Left forelimb (tissue), 1 donor: ENCODE results near the gene NIT1.
"Not testable (repeated sequence)": the region's sequence is repeated elsewhere in the genome, so short reads cannot be mapped to it uniquely, and the experiment has no call there.

Source experiments
- DNase-seq: peaks from one replicate; pipeline ENCODE4 v3.0.0-alpha.2; 2018; ENCODE audit warnings: low spot score

NIT1 gene

DNA sequence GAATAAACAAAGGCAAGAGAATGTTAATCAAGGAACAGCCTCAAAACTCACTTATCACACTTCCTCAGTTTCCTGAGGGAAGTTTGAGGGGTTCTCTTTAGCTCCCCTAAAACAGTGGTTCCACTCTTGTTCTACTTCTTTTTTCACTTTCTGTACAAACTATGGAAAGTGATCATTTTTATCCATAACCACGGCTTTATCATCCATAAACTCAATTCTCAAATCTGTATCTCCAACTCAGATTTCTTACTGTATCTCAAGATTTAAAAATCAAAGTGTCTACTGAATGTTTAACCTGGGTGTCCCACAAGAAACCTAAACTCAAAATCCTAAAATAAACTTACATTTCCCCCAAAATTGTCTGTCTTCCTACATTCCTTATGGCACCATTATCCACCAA, 4.0 kb upstream of the NIT1 start:
- no peak for DNase-seq

DNA sequence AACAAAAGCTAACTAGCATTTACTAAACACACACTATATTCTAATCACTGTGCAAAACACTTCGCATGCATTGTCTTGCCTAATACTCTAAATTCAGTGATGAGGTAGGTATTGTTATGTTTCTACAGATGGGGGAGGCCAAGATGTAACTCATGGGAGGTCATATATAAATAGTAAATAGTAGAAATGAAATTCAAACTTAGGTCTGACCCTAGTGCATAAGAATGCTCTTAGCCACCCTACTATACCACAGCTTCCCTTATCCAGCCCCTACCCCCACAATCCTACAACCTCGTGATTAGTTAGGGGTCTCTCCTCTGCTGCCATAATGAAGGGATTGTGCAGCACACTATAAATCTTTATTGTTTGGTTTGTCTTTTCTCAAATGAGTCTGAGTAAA, 3.3 kb upstream of the NIT1 start:
- DNase-seq, result no peak

DNA sequence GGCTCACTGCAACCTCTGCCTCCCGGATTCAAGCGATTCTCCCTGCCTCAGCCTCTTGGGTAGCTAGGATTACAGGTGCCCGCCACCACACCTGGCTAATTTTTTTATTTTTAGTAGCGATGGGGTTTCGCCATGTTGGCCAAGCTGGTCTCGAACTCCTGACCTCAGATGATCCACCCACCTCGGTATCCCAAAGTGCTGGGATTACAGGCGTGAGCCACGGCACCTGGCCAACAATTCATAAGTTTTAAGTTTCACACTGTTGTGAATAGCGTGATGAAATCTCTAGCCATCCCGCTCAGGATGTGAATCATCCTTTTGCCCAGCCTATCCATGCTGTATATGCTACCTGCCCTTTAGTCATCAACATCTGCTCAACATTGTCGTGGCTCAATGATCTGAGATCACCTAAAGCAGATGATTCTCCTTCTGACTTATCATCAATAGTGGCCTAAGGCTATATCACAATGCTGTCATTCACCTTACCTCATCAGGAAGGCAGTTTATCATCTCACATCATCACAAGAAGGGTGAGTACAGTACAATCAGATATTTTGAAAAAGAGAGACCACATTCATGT, 2.7 kb upstream of the NIT1 start:
- no peak for DNase-seq

GRCh38 chr1:161115961-161116360, 1.9 kb upstream of the NIT1 start:
- DNase-seq, result not testable (repeated sequence)

DNA sequence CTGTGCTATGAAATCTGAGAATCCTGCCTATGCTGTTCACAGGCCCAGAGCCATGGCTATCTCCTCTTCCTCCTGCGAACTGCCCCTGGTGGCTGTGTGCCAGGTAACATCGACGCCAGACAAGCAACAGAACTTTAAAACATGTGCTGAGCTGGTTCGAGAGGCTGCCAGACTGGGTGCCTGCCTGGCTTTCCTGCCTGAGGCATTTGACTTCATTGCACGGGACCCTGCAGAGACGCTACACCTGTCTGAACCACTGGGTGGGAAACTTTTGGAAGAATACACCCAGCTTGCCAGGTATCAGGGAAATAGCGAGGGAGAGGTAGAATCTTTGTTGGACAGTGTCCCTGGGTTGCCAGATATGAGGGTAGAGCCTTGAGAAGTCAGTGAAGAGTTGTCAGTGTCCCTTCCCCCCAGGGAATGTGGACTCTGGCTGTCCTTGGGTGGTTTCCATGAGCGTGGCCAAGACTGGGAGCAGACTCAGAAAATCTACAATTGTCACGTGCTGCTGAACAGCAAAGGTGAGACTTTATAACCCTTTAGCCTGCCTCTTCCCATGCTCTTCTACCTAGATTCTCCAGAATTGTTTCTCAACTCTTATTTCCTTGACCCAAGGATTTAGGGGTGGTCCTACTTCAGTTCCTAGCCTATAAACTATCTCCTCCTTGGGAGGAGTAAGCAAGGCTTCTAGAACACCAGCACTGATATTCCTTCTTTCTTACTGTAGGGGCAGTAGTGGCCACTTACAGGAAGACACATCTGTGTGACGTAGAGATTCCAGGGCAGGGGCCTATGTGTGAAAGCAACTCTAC, 1.4 kb downstream of the NIT1 start:
- DNase-seq, result no peak

DNA sequence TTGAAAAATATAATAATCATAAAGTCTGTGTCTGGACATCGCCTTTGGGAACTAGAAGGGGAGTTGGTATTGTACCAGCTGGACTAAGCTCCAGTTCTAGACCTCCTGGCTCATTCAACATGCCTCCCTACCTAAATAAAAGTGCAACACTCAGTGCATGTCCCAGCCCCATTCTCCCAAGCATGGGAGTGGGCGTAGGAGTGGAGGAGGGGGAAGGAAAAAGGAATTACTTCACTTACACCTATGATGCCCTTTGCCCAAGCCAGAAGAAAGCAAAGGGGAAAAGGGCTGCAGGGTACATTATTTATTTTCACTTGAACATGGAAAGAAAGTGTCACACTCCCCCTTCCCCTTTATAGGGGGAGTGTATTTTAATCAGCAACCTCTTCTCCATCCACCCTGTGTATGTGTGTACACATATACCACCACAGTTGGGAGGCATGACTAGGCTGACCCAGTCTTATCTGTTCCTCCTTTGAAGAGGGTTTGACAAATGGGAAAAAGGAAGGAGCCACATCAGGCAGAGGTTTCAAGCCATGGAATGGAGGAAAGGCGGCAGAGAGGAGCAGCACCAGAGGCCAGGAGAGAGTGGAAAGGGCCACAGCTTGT, 3.2 kb downstream of the NIT1 start:
- no peak for DNase-seq

- DNase-seq, result no peak
These were observed 3.9 kb downstream of the NIT1 start for GRCh38 chr1:161121834-161122233.

DNA sequence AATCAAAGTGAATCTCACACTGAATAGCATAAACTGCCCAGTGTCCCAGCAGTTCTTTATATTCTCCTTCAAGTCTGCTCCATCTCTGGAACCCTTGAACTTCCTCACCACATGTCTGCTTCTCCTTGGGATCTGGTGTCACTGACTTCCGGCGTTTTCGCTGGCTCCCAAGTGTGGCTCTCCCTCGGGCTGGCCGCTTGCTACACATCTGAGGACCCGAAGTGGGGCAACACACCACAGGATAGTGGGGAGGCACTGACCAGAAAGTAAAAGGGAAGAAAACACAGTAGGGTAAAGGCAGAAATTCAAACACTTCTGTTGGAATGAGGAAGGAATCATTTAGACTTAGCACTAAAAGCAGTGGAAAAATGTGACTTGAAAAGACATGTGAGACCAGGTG, 5.1 kb downstream of the NIT1 start:
- DNase-seq, result no peak

GRCh38 chr1:161127649-161128048, 9.7 kb downstream of the NIT1 start:
- DNase-seq, result no peak

- no peak for DNase-seq
These were observed 10.9 kb downstream of the NIT1 start for GRCh38 chr1:161128591-161129420.

- DNase-seq, result no peak
These were observed 12.4 kb downstream of the NIT1 start for GRCh38 chr1:161130266-161130665.

GRCh38 chr1:161131523-161132409, 13.9 kb downstream of the NIT1 start:
- DNase-seq, result no peak

GRCh38 chr1:161132410-161133219, 14.7 kb downstream of the NIT1 start, which contains the start of gene DEDD:
DEDD (minus strand) TSS chr1:161132667; CDS start chr1:161124462, 8,205 bp downstream.
- peak; percentile 96 for DNase-seq

DNA sequence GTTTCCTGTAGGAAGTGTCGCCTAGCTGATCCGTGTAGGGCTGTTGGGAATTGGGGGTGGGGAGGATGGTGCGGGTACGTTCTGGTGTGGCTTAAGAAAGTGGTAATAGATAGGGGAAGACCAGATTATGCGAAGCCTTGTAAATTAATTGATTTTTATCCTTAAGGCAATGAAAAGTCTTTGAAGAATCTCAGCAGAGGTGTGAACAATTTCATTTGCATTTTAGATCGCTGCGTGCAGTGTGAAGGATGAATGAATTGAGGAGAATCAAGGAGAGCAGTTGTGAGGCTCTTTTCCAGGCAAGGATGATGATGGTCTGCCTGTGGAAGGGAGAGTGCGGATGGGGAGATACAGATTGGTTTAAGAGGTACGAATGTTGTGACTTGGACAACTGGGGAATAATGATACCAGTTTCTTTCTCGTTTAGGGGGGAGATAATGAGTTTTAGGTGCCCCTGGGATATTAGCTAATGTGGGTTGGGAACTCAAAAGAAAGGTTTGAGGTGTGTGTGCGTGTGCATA, 15.4 kb downstream of the NIT1 start:
- no peak for DNase-seq

- DNase-seq, result no peak
These were observed 20.0 kb downstream of the NIT1 start for GRCh38 chr1:161137881-161138280.

DNA sequence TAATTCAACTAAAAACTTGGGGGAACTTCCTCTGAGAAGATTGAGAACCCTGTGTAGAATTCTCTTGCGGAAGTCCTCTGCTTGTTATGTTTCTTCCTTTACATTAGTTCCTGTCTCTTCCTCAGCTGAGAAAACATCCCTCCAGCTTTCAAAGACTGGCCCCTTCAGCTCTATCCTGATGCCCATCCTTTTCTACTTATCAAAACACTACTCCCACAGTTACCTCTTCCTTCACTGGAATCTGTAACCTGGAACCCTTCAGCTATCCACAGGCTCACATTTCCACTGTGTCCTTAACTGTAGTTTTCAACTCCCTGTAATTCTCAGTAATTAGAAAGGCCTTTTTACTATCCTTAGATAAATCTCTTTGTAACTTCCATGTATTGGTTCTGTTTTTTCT, 20.5 kb downstream of the NIT1 start:
- no peak for DNase-seq

- no peak for DNase-seq
These were observed 21.9 kb downstream of the NIT1 start for GRCh38 chr1:161139766-161140165.

DNA sequence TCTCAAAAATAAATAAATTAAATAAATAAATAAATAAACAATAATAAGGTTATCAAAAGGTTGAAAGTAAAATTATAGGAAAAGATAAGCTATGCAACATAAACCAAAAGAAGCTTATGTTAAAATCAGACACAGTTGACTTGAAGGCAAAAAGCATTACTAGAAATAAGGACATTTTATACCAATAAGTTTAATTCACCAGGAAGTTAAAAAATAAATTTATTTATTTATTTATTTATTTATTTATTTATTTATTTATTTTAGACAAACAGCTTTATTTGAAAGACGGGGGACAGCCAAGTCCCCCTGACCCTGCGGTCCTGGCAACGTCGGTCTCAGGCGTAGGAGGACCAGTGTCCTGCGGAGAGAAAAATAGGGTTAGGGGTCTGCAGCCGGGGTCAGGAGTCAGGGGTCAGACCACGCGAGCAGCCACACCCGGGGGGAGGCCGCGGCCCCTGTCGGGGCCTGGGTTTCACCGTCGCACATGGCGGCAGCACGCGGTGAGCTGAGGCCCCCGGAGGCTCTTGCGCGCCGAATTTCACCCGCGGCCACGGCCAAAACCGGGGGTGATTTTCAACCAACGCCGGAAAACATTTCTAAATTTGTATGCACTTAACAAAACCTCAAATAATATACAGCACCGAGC, 23.0 kb downstream of the NIT1 start:
- DNase-seq, result no peak

DNA sequence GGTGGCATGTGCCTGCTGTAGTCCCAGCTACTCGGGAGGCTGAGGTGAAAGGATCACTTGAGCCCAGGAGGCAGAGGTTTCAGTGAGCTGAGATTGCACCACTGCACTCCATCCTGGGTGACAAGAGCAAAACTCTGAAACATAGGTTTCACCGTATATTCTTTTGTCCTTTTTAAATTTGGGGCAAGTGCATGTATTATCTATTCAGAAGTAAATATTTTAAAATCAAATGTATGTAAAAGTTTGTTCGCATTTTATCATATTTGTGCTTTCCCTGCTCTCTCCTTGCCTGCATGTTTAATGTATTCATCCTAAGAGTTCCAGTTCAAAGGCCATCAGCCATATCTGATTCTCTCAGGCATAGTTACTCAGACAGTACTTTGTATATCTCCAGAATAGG, 27.9 kb downstream of the NIT1 start:
- no peak for DNase-seq

DNA sequence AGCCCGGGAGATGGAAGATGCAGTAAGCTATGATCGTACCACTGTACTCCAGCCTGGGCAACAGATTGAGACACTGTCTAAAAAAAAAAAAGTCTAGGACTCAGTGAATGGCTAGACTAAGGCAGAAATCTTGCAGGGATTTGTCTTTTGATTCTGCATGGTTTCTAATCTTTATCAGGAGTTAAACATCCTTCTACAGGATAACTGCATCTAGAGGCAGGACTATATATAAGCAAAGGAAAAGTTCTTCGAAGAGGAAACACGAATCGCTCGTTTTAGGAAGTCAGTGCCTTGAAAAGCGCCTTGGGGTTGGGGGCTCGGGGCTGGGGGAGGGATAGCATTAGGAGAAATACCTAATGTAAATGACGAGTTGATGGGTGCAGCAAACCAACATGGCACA, 35.3 kb downstream of the NIT1 start:
- no peak for DNase-seq
